ENCODE results near the gene TPT1.

Gene TPT1

GRCh38 chr13:45333251-45333976 lies 7.6 kb downstream of the TPT1 start:
- no peak for DNase-seq

- DNase-seq, result no peak
Measured at GRCh38 chr13:45332831-45333219, 8.2 kb downstream of the TPT1 start.

GRCh38 chr13:45332036-45332830 lies 8.8 kb downstream of the TPT1 start:
- DNase-seq, result no peak

DNA sequence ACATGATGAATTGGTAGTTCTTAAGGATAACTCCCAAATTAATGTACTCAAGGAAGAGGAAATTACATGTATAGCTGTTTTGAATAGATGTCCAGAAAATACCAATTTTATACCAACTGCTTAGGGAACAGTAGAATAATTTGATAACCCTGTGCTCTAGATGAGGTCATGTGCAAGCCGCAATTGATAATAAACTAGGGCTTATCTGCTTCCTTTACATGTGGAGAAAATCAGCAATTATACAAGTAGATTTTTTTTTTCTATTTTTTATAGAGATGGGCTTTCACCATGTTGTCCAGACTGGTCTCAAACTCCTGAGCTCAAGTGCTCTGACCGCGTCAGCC lies 9.3 kb downstream of the TPT1 start:
- no peak for DNase-seq

DNA sequence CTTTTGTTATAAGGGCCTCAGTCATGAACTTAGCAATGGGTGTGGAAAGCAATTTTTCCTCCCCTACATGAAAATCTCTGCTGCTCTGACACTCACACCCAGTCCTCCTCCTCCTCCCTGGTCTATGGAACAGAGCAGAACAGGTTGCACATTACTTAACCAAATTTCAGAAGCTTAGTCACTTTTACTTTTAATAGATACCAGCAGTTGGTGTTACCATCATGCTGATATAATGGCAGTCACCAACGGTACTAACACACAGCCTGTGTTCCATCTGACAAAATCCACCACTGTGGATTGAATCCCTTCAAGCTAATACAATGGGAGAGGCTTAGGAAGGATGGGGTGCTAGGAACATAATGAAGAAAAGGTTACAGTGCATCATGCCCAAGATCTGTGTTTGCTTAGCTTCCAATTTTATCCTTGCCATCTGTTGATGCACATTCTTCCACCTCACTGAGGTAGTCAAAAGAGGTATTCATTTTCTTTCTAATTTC lies 9.8 kb downstream of the TPT1 start:
- DNase-seq, result no peak

- no peak for DNase-seq
Measured at GRCh38 chr13:45328661-45329111, 12.3 kb downstream of the TPT1 start.

DNA sequence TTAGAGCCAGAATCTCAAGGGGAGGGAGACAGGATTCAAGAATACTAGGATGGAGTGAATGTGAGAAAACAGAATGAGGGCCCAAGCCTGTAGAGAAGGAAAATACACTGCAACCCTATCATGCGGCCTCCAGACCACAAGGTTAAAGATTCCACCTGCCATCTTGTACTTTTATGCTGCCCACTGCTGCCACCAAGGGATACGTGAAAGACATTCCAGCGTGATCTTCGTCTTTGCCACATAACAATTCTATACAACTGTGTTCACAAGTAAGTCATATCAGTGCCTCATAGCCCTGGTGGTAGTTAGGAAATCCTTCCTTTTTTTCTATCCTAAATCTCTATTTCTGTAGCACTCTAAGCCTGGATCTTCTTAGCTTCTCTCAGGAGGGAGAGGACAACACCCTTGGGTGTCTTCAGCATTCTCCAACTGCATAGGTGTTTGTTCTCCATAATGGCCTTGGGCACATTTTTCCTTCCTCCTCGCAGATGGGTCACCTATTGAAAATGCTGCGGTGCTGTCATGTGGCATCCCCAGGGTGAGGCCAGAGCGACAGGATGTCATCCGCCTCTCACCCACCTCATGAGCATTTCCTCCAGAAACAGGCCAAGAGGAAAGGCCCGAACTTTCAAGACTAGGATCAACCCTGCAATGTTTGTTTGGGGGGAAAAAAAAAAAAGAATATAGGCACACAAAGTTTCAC lies 13.6 kb downstream of the TPT1 start:
- DNase-seq, result no peak

- DNase-seq, result no peak
Measured at GRCh38 chr13:45325806-45326205, 15.2 kb downstream of the TPT1 start.

DNA sequence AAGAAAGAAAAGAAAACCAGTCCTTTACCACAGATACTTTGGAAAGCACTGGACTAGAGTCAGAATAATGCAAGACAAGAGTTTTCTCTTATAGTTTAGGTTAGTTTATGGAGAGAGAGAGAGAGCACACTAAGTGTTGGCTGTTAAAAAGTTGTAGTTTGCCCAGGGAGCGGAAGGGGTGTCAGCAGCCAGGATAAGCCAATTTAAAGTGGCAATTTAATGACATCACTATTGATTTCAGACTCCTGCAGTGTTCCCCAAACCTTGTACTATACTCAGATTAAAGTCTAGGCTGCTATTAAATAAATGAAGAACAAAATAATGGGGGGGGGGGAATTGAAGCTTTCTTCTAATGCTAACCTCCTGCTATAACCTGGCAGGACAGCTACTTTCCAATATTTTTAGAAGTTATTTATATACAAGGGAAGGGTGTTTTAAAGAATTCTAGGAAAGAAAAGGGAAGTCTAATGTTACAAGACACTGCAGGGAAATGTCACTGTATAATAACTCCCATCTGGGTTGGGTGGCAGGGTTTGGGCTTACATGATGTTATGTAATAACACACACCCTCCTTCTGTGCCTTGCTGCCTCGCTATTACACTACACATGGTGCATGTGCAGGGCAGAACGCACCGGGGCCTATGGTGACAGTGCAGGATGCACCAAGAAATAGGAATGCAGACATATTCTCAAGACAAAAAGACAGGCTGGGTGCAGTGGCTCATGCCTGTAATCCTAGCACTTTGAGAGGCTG lies 19.9 kb downstream of the TPT1 start:
- no peak for DNase-seq

GRCh38 chr13:45316996-45317395 lies 24.0 kb downstream of the TPT1 start:
- no peak for DNase-seq

- DNase-seq, result no peak
Measured at GRCh38 chr13:45316338-45316737, 24.6 kb downstream of the TPT1 start.

DNA sequence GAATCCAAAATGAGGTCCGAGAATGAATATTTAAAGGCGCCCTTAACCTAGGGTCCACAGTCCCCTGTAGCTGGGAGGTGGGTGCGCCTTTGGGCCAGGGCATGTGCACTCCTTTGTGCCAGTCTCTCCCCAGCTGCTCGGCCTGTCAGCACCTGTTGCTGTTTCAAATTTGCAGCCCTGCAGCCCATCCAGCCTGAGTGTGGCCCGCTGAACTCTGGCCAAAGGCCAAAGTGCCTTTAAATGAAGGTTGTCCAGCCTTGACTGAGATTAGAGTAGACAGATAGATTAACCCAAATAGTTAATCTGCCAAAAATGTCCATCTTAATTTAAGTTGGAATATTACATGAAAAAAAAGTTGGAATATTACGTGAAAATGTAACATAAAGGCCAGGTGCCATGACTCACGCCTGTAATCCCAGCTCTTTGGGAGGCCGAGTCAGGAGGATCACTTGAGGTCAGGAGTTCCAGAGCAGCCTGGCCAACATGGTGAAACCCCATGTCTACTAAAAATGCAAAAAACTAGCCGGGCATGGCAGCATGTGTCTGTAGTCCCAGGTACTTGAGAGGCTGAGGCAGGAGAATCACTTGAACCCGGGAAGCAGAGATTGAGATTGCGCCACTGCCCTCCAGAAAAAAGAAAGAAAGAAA lies 25.3 kb downstream of the TPT1 start:
- DNase-seq, result no peak

GRCh38 chr13:45314822-45315221 lies 26.2 kb downstream of the TPT1 start:
- no peak for DNase-seq

- DNase-seq, result no peak
Measured at GRCh38 chr13:45310341-45311131, 30.4 kb downstream of the TPT1 start.

DNA sequence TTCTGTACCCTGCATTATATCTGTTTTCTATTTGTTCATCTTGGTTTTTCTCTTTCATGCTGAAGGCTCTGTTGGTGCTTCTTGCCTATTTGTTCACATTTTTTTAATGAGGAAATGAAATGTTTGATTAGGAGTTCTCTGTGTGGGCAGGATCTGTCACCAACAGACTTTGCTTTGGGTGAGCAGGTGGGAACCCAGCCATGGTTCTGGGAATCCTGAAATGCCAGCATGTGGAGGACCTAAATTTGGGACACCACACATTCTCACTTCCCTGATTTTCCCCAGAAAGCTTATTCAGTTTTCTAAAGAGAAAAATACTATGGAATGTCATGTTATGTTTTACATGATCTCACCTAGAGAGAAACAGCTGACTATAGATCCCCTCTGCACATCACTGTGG lies 34.0 kb downstream of the TPT1 start:
- DNase-seq, result no peak

- DNase-seq, result no peak
Measured at GRCh38 chr13:45305079-45305478, 35.9 kb downstream of the TPT1 start.

DNA sequence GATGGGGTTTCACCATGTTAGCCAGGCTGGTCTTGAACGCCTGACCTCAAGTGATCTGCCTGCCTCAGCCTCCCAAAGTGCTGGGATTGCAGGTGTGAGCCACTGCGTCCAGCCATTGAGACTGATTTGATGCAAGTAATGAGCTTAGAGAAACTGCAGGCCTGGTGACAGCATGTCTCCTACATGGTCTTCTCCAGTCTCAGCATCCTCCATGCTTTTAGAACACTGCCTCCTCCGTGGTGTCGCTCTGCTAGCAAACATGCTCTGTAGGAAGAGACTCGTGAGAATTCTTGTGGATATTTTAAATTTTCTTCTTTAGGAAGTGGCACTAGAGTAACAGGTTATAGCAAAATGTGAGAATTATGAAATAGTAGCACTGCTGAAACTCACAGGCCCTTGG lies 37.1 kb downstream of the TPT1 start:
- no peak for DNase-seq

GRCh38 chr13:45303026-45303425 lies 38.0 kb downstream of the TPT1 start:
- no peak for DNase-seq

DNA sequence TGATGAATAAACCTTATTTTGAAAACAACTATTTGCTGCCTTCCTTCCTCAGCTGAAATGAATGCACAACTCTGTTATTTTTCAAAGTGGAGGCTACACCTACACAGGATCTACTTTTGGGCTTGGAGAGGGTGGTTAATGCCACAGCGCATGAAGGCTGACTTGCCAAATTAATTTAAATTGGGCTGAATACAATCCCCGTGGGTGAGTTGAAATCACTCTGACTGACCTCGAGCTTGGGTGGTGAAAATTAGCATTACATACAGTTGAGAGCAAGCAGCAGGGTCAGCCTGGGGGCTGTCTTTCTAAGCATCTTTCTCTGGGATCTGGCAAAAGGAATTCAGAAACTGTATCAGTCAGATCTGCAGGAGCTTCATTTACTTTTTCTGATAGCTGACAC lies 38.5 kb downstream of the TPT1 start:
- DNase-seq, result no peak

DNA sequence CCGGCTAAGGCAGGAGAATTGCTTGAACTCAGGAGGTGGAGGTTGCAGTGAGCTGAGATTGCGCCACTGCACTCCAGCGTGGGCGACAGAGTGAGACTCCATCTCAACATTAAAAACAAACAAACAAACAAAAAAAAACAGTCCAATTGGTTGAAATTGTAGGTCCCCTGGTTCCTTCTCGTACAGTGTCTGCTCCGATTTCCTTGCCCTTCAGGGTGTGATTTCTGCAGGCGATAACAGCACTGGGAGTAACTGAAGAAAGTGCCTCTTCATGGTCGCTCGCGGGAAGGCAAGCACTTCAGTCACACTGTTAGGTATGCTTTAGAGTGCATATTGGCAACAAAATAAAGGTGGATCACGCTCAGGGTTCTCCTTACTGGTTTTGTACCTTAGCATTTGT lies 39.7 kb downstream of the TPT1 start:
- no peak for DNase-seq

- no peak for DNase-seq
Measured at GRCh38 chr13:45300190-45300985, 40.6 kb downstream of the TPT1 start.
